GM19438 (cell line): Measurements from ENCODE around the gene NRCAM.

Source experiments
- ATAC-seq: cut with Tn5 transposase; IDR thresholded peaks from one replicate; pipeline ENCODE4 v1.9.1; 2021; ENCODE audit warnings: low read depth; ENCODE audit not compliant: unreplicated experiment

NRCAM gene

DNA sequence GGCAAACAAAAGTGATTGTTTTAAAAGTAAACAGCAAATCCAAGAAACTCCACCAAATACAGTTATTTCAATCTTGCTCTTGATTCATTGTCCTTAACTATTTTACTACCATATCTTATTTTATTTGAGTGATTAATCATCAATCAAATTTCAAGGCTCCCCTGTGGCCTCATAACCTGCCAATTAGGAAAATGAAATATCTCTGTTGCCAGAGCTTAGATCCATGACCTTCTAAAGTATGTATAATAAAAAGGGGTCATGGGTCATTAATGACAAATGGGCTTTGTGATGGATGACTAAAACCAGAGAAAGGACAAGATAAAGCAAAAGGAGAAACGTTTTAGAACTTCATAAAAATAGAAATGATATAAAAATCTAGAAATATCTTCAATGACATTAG lies 28.5 kb downstream of the NRCAM start:
- no peak for ATAC-seq

DNA sequence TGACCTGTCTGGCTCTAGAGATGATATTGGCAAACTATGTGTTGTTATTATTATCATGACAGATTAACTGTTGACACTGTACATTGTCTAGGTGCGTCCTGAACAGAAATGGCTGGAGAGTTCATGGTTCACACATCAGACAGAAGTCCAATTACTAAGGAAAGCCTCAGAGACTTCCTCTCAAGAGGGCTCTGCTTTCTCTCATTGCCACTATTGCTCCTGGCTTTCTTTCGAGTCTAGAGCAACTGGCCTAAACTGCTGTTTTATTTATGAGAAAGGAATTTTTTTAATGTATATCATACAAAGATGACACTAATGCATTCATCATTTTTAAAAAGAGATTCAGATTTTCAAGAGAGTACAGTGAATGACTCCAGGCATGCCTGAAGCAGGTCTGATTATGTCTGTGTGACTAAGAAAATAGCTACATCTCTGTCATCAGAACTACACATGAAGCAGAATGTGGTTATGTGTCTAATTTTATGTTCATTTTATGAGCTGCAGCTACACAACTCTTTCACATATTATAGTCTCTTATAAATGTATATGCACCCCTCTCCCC lies 30.4 kb downstream of the NRCAM start:
- no peak for ATAC-seq

DNA sequence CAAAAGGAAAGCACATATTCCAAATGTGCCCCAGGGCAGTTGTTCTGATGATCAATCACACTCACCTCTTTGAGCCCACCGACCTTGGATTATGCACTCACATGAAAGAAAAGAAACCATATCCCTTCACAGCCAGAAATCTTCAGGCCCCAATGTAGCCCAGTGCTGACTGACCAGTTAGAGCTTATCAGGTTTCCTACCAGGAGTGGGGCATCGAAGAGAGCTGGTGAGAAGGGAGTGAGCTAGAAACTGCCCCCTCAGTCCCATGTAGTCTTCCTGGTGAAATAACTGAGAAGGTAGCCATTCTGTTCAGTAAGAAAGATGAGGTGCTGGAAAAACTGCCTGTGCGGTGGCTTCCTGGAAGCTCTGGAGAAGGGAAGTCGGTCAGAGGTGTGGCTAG lies 32.2 kb downstream of the NRCAM start:
- ATAC-seq, result no peak

DNA sequence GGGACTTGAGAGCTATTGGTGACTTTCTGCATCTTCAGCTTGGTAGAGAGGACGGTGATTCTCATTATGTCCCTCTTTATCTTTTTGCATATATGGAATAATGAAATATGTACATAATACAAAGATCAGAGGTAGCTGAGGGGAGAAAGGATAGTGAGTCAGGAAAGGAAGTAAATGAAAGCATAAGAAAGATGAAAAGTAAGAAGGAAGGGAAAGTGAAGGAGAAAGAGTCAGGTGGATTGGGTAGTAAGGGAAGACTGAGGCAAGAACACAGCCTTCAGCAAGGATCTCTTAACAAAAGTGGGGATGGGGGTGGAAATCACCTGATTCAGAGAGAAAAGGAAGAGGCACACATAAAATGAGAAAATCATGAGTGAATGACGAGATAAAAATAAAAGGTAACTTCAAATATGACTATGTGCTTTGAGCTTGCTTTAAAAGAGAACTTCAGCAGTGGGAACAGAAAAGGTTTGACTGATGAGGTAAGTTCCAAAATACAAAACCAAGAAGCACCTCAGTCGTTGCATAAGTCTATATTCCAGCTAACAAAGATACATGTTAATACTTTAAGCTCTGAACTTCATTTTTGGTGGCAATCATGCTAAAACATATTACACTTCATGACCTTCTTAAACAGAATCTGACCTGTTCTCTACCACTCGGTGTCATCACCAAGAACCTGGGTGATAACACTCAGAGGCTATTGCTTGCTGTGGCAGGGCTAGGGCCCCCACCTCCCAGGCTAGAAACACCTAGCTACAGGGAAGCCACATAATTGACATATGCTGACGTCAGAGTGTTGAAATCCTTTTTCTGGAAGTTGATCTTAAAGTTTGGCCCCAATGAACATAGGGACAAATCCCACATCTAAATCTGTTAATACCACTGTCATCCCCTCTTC lies 32.9 kb downstream of the NRCAM start:
- ATAC-seq, result no peak

DNA sequence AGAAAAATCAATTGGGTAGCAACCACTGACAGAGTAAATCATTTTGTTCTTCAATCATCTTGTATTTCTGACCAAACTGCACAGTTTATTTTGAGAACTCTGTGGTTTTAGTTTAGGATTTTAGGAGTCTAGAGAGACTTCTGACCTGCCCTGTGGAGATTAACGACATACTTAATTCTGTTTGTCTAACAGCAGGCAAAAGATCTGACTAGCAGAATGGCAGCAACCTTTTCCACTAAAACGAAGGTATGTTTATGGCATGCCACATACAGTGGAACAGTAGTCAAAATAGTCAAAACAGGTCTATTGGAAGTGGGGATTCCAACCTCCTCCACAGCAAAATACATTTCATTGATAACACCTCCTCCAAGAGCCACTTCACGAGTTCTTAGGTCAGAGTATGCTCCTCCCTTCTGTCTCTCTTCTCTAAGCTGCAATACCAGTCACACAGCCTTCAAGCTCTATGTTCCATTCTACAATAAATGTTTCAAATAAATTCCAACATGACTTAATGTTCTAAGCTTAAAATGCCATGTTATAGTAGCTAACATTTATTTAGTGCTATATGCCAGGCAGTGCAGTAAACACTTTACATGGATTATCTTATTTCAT lies 34.4 kb downstream of the NRCAM start:
- ATAC-seq, result no peak

DNA sequence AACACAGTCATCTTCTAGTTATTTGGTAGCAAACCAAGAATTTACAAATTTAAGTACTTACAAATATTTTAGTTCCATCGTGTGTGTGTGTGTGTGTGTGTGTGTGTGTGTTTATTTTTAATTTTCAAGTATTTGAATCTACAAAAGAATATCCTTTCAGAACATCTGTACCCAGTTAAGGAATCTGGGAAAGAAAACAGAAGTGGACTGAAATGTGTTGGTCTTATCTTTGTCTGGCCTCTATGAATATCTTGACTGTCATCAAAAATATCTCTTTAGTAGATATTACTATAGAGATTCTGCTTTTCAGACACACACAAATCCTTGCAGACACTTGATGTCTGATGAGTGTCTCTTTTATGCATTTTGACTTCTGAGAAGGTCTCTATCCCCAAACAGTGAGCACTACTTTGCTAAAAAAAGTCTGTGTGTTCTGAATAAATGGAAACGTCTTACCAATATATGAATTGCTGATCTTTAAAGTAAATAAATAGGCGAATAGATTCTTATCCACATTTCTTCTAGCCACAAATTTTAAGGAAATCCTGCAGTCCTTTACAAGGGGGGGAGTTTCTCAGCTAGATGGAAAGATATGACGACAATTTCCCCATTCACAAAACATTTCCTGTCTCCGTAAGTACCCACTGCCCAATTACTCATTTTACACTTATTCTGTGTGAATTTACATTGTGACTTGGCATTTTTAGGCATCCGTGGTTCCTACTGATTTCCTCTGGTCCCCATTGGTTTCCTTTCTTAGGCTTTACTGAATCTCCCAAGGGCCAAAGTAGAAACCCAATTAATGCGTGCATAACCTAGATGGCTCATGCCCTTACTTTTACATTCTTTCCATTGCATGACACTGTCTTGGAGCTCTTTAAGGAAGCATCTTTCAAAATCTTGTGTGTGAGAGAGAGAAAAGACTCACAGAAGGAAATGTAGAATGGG lies 36.0 kb downstream of the NRCAM start:
- no peak for ATAC-seq

DNA sequence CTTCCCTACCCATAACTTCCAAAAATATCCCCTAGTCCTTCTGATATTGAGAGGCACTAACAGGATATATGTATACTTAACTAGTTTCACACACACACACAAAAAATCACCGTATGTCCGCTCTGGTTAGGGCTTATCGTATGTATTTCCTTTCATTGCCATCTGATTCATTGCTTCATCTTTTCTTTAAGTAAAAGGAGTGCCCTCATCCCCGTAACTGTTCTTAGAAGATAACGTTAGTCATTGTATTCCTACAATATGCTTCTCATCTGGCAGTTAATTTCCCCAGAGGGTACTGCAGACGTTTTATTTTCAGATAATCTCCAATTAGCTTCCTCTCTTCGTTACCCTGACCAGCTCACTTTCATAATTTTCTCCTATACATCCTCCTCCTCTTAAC lies 37.3 kb downstream of the NRCAM start:
- ATAC-seq, result no peak

DNA sequence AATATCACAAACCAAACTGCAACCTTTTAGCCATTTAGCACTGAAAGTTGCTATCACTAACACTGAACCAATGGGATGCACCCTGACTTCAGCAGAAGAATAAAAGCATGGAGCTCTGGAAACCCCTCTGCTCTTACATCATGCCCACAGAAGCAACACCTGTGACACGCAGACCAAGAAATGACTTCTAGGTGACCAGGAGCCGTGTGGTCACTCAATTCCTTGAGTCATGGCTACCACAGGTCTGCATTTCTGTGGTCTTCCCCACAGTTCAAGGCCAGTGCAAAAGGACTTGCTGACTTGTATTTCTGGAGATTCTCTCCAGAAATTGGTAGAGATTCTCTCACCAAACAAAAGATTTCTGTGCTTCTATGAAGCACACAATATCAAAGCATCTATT lies 38.3 kb downstream of the NRCAM start:
- ATAC-seq, result no peak

DNA sequence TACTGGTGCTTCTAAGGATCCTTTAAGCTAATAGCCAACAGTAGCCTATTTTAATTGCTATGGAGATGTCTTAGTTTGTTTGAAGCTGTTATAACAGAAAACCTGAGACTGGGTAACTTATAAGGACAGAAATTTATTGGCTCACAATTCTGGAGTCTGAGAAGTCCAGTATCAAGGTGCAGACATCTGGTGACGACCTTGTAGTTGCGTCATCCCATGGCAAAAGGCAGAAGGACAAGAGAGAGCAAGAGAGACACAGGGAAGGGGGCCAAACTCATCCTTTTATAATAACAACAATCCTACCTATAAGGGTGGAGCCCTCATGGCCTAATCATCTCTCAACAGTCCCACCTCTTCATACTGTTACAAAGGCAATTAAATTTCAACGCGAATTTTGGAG lies 39.1 kb downstream of the NRCAM start:
- no peak for ATAC-seq

DNA sequence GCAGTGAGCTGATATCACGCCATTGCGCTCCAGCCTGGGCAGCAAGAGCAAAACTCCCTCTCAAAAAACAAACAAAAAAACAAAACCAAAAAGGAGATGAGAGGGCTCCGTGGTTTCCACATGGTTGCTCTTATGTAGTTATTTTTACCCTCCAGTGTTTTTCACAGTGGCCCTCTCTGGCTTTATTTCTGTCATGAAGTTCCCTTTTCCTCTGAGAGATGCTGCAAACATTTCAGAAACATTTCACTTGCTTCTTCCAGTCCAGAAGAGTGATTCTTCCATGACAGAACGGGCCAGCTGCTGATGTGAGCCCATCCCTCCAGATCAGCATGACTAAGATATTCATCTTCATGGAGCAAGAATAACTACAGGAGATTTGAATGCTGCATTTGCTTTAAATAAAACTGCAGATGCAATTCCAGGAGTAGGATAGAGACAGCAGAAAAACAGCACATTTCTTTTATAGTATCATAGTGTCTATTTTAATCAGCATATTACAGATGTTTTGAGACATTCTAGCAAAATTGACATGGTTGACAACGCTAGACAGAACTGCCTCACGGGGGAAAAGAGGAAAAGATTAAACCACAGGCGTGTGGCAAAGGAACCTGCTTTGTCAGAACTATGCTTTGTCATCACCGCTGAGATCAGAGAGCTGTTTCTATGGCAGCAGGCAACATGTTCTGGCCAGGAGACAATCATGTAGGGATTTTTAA lies 40.3 kb downstream of the NRCAM start:
- peak; percentile 86 for ATAC-seq

DNA sequence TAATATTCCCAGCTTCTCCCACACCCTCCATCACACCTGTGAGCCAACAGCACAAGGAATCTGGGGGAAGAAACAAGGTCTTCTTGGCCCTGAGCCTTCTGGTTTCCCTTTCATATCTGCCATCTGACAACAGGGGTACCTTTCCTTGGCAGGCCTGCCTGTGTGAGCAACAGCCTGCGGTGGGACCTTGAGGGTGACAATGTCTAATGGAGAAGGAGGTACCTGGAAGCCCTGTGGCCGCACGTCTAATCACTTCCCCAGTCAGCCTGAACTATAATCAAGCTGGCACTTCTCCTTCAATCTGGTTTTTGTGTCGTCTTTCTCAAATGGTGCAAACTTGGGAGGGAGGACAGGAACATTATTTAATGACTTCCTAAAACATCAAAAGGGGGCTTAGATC lies 41.2 kb downstream of the NRCAM start:
- no peak for ATAC-seq

DNA sequence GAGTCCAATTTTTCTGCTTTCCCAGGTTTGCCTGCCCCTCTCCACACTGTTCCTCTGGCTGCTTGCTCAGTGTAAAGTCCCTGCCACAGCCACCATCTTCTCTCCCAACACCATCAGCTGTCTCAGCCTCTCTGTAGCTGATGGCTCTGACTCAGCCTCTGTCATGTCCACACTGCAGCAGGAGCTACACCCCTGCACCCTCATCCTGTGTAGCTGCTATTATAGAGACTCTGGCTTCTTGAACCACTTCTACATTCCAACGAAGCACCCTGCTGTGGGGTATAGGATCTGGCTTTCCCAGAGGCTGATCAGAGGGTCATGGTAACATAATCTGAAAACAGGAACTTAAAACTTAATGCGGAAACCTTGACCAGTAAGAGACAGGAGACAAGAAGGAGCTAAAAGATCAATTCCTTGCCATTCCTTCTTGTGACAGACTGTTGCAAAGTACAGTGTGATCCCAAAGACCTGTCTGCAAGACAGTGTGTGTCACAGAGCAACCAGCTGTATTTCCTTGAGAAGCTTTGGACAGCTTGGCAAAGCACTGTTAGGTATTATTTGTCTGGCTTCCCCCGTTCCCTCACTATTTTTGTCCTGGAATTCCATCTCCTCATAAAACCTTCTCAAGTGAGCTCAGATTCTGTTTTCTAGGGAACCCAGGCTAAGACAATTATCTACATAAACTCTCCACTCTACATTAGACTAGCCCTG lies 42.3 kb downstream of the NRCAM start:
- ATAC-seq, result no peak

DNA sequence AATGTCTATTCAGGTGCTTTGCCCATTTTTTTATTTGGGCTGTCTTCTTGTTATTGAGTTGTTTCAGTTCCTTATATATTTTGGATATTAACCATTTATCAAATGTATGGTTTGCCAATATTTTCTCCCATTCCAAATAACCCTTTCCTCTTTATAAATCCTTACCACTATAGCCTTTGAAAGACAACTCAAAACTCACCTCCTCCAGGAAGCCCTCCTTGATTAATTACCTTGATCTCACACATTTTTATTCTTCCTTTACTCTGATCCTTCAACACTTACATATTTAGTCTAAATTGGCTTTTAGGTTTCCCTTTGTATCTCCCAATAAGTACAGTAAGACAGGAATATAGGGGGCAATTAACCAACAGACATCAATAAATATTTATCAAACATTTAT lies 42.9 kb downstream of the NRCAM start:
- ATAC-seq, result no peak

DNA sequence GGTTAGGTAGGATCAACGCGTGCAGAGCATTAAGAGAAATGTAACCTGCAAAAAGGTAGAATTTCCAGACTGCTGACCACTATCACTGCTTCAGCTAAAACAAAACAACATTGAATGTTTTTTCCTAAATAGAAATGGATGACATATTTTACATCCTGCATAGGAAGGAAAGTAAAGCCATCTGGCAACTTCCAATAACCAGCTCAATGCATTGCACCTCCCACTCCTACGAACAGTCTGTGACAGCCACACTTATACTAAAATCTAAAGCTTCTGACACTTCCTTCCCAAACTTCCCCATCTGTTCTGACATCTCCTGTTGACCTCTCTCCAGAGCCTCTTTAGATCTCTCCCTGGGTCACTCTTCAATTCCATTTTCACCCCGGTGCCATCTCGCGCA lies 47.1 kb downstream of the NRCAM start:
- ATAC-seq, result no peak

DNA sequence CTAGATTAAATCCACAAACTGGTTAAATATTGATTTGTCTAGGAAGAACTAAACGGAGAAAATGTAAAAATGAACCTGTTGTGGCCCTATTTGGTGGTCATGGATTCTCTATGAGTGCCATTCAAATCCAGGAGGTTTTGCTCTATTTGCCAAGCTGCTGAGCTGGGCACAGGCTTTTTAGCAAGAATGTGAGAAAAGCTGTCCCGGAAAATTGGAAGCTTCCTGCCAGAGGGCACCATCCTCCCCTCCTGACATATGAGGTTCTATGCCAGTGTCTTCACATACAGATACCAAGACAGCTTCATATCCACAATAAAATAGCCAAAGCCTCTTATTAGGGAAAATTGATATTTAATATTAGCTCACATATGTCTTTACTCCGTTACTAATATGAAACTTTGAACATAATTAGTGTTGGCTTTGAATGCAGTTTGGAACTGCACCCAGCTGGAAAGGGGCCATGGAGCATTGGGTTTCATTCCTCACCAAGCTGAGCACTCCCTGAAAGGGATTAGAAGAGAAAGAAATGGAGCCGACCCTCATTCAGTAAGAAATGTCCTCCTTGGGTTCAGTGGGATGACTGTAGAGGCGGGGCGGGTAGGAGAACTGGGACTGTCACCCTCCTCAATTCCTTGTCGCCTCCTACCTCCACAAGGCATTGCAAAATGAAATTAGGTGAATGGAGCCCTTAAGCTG lies 47.8 kb downstream of the NRCAM start:
- no peak for ATAC-seq

DNA sequence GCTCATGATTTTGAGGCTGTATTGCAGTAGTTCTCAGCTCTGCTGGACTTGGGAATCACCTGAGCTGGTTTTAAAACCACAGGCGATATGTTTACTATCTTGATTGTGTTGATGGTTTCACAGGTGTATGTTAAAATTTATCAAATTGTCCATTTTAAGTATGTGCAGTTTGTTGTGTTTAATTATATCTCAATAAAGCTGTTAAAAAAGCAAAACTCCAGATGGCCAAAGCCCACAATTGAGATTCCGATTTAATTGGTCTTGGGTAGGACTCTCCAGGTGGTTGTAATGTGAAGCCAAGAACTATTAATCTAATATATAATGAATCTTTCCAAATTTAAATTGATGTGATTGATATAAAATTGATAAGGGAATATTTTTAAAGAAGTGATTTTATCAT lies 48.6 kb downstream of the NRCAM start:
- no peak for ATAC-seq

DNA sequence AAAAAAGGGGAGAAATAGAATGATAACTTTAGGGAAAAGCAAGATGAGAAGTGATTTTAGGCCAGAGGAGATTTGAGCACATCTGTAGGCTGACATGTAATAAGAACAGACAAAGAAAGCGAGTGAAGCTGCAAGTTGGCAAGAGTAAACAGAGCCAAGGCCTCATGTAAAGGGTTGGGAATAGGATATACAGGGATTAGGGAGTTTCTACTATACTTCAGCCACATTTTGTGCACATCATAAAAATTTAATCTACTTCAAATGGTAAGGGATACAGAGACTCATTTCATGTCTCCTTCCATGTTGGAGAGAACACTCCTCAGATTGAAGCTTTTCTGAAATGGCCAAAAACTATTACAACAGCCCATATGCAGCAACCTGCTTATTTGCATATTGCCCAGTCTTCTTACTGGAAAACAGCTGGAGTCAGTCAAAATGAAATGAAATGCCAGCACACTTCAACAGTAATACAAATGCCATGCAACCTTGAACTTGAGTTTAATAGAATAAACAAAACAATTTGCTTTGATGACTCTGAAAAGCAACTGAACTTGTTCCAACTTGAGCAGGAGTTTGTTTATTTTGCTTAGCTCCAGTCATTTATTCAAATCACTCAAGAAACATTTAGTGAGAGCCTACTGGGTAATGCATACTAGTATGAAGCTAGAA lies 49.9 kb downstream of the NRCAM start:
- ATAC-seq, result no peak
